HG03139 (cell line): ENCODE results near the gene HOMEZ.
A peak's percentile ranks its signal among the peaks of the same experiment; 100 is the strongest.
"Not testable (repeated sequence)": the region's sequence is repeated elsewhere in the genome, so short reads cannot be mapped to it uniquely, and the experiment has no call there.

Experiments
- ATAC-seq: cut with Tn5 transposase; IDR thresholded peaks from one replicate; pipeline ENCODE4 v1.9.1; 2021; ENCODE audit not compliant: unreplicated experiment

The HOMEZ gene

DNA sequence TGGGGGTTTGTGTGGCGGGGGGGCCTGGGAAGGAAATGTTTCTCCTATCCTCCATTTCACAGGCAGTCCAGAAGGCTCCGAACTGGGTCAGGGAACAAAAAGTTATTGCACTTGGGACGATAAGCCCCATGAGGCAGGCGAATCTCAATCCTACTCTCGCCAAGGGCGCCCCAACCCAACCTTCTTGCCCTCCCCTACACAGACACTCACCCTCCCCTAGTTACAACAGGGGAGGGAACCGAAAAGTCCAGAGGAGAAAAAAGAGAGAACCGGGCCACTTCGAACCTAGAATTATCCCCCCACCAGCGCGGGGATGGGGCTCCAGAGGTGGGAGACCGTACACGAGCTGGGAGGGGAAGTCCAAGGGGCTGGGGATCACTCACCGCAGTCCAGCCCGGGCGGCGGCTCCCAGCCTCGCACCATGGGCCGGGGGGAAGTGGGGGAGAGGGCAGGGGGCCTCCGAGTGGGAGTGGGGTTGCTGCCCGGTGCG is 357 bp downstream of the HOMEZ start:
- peak; percentile 1 for ATAC-seq

DNA sequence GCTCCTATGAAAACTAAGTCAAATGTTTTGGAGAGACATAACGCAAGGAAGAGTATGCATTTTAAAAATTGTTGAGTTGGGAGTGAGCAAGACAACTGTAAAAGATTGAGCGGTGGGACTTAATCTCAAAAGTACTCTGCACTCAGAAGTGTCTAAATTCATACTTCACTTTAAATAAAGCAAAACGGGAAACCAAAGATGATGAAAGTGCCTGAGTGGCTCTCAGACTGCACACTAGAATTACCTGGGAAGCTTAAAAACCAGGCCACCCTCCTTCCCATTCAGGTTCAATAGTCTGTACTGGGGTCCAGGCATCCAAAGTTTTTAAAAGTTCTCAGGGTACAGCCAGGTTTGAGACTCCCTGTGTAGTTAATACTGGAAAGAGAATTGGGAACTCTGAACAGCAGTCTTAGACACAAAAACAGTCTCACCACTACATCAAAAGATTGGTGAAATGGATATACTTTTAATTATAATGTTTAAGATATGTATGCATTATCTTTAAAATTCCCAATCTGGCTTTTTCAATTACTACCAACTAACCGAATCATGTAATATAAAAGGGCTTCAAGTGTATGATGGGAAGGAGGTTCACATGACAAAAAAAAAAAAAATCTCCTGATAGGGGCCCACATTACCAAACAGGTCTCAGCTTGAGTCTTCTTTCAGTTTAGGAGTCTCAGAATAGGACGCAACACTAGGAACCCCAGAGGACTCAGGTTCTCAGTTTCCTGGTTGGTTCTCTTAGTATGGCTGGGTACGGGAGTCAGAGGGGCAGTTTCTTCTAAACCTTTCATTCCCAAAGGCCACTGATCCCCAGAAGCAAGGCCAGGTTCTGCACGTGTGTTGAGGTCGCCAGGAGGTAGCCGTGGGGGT is 1.0 kb downstream of the HOMEZ start:
- ATAC-seq: no peak

DNA sequence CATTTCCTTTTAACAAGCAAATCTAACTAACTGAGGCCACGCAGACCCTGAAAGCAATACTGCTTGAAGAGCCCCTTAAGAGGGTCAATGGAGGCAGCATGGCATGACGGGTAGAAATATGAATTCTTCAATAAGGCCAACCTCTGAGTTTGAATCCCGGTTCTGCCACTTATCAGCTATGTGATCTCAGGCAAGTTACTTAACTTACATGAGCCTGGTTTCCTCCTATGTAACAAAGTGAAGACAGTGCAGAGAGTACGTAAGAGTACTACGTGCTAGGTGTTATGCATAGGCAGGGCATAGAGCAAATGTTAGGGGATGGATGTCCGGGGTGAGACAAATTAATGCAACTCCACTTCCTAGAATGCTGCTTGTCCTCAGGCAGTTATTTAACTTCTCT is 4.7 kb downstream of the HOMEZ start:
- ATAC-seq: no peak

DNA sequence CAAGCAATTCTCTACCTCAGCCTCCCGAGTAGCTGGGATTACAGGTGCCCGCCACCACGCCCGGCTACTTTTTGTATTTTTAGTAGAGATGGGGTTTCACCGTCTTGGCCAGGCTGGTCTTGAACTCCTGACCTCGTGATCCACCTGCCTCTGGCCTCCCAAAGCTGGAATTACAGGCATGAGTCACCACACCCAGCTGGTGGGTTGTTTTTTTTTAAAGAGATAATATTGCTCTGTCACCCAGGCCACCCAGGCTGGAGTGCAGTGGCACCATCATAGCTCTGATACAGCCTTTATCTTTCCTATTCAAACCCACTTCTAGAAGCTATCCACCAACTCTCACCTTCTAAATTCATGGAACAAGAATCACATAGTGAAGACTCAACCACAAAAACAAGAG is 8.0 kb downstream of the HOMEZ start:
- ATAC-seq: not testable (repeated sequence)

DNA sequence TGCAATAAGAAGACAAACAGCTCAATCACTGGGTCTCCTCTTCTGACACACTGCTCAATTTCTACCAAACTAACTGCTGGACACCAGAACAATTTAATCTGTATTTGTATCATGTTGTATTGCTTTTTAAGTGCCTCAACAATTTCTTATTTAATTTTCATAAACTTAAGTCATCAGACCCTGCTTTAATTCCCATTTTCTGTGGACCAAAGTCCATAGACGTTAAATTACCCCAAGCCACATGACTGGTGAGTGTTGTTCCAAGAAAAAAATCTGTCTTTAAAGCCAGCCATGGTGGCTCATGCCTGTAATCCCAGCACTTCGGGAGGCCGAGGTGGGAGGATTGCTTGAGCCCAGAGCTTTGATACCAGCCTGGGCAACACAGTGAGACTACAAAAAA is 8.7 kb downstream of the HOMEZ start:
- no peak for ATAC-seq

DNA sequence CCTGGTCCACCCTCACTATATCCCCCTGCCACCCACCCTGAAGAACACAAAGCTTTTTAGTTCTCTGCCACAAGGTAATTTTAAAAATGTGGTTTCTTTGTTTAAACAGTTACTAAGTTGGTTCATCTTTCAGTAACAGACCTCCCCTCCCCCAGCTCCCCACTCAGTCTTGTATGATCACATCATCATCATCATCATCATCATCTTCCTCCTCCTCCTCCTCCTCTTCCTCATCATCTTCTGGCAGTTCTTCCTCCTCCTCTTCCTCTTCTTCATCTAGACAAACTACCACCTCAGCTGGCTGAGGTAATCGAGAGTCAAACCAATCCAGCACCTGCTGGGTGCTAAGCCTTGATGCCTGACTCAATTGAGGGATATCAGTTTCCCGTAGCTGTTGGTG is 10.5 kb downstream of the HOMEZ start:
- ATAC-seq: no peak

DNA sequence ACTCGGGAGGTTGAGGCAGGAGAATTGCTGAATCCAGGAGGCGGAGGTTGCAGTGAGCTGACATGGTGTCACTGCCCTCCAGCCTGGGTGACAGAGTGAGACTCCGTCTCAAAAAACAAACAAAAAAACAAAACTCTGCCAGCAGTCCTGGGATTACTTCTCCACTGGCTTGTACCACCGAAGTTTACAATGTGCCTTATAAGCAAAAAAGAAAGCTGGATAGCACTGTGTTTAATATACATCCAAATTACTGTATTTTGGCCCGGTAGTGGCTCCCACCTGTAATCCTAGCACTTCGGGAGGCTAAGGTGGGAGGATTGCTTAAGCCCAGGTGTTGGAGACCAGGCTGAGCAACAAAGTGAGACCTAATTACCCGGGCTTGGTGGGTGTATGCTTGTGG is 16.7 kb downstream of the HOMEZ start:
- ATAC-seq: no peak

DNA sequence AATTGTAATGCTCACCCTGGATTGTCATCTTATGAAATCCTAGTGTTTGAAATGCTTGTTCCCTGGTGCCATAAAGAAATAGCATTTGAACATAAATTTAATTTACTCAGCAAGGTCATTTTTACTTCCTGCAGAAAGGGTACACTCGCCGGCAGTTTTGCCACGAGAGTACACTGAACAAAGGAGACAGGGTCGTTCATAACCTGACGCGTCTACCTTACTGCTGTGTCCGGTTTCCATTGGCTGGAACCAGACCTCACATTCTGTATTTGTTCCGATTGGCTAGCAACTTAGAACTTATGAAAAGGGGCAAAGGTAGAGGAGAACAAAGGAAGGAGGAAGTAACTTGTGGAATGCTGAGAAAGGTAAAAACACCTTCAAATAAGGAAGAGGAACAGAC is 25.1 kb downstream of the HOMEZ start:
- ATAC-seq: not testable (repeated sequence)

DNA sequence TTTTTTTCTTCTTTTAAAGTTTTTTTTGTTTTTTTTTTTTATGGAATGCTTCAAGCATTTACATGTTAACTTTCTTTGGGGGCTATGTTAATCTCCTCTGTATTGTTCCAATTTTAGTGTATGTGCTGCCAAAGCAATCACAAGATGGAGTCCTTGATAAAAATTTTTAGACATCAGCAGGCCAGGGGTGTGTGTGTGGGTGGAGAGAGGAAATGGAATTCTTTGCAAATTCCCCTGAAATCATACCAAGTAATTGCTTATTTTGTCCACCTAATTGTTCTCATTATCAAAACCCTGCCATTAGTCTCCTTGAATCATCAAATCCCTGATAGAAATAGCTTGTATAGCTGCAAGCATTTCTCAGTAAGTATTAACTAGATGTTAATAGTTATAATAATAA is 26.5 kb downstream of the HOMEZ start:
- ATAC-seq: no peak

DNA sequence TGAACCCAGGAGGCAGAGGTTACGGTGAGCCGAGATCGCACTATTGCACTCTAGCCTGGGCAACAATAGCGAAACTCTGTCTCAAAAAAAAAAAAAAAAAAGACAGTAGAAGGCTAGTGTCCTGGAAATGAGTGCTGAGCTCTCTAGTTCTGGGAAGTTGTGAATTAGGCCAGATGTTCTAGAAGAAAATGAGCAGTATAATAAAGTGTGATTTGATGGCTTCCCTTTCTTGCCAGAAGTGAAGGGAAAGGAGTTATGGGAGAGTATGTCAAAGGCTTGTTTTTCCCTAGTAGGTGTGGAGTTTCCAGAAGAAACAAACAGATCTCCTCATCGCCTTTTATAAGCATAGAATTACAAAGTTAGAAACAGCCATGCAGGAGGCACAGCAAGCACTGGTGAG is 27.7 kb downstream of the HOMEZ start:
- ATAC-seq: no peak

DNA sequence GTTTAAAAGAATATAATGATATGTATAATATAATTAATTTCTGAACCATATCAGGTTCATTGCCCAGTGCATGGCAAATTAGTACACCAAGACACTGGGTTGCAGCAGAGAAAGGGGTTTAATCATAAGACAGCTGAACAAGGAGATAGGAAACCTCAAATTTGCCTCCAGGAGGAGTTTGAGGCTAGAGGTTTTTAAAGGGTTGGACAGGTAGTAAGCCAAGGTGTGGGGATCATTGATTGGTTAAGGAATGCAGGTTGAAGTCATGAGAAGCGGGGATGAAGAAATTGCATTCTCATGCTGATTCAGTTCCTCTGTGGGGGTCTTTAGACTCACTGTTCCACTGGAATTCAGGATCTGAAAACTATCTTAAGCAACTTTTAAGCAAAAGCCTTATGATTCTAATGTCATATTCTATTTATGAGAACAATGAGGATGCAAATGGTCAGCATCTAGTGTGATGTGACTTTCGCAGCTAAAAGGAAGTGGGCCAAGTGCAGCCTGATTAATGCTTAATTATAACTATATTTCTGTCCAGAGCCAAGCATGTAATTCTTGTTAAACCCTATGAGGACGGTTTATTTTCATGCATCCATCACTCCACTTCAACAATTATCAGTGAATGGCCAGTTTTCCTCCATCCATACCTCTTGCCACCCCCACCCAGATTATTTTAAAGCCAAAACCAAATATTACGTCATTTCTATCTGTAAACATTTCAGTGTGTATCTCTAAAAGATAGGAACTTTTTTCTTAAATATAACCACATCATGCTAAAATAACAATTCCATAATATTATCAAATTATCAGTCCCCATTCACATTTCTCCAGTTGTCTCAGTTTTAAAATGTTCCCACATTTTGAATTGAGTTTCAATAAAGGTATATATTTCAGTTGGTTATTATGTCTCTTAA is 33.3 kb downstream of the HOMEZ start:
- no peak for ATAC-seq

DNA sequence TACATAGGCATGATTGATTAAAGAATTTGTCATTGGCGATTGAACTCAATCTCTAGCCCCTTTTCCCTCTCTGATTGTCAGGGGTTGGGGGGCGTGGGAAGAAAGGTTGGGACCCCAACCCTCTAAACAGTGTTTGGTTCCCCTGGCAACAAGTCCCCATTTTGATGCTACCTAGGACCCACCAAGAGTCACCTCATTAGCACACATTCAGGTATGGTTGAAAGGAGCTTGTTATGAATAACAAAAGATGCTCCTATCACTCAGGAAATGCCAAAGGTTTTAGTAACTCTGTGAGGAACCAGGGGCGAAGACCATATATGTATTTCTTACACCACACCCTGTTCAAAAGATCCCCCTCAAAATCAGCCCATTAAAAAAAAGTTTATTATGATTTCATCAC is 33.9 kb downstream of the HOMEZ start:
- no peak for ATAC-seq

DNA sequence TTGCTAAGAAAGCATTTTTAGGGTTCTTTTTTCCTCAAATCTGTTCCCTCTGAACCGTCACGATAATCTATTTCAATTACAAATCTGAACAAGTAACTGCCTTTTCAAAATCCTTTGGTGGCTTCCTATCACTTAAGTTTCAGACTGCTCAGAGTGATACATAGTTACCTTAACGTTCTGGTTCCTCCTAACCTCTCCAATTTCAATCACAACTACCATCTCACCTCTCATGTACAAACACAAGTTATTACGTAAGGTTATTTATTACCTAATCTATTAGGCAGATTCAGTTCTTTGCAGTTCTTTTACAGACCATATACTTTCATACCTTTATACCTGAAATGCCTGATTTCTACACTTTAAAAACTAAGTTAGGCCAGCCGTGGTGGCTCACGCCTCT is 36.1 kb downstream of the HOMEZ start:
- ATAC-seq: no peak

DNA sequence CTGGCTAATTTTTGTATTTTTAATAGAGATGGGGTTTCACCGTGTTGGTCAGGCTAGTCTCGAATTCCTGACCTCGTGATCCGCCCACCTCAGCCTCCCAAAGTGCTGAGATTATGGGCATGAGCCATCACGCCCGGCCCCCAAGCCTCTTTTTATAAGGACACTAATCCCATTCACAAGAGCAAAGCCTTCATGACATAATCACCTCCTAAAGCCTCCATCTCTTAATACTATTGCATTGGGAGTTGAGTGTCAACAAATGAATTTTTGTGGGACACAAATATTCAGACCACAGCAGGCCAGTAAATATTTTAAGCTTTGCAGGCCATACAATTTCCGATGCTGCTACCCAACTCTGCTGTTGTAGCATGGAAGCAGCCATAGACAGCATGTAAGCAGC is 37.3 kb downstream of the HOMEZ start:
- no peak for ATAC-seq

DNA sequence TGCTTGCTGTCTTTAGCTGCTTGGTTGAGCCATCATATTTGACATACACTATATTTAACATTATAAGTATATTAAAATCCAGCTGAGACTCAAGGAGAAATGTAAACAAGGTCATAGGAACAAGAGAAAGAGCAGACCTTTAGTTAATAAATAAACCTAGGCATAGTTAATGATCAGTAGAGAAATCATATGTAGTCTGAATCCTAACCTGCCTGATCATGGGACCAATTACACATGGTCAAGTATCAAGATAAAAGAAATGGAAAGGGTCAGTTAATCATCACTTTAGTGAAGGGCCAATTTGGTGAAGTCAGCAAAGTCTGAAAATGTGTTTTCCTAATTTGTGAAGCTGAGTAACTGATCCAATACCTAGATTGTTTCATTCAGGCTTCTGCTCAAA is 40.6 kb downstream of the HOMEZ start:
- ATAC-seq: no peak

DNA sequence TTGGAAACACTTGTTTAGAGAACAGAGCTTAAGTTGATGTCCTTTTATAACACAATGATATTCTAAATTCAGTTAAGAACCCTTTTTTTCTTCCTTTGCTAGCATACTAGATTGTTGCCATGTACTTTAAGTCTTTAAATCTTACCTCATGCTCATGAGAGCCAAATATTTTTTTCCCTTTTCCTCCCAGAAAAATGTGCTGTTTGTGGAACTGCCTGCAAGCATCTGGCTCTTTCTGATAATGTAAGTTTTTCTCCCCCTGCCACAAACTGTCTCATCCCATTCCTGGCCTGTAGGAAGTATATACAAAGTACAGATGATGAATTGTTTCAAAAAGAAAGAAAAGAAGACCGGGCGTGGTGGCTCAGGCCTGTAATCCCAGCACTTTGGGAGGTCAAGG is 42.9 kb downstream of the HOMEZ start:
- ATAC-seq: no peak

DNA sequence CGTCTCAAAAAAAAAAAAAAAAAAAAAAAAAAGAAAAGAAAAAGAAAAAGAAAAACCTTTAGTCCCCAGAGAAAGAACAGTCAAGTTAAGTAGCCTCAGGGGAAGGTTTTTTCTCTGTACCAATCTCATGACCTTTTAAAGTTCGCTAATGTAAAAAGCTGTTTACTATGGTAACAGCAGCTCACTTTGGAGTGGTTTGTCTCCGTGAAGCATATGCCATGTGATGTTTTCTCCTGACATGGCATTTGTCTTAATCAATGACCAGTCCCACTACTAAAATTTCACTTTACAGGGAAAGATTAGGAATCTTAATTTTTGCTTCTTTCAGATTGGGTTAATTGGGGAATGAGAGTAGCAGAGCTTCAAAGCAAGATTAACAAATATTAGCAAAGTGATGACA is 43.9 kb downstream of the HOMEZ start:
- no peak for ATAC-seq

DNA sequence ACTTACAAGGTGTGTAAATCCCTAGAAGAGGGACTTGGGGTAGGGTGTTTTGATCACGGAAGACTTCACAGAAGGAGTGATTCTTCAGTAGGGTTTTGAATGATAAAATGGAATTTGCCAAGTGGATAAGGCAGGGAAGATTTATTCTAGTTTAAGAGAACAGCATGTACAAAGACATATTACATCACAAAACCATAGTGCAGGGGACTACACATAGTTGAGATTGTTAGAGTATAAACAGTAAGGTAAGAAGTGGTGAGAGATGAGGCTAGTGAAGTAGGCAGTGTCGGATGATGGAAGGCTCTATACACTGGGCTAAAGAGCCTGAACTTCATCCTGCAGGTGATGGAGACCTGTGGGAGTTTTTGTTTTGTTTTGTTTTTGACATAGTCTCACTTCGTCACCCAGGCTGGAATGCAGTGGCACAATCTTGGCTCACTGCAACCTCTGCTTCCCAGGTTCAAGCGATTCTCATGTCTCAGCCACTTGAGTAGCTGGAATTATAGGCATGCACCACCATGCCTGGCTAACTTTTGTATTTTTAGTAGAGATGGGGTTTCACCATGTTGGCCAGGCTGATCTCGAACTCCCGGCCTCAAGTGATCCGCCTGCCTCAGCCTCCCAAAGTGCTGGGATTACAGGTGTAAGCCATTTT is 44.7 kb downstream of the HOMEZ start:
- ATAC-seq: not testable (repeated sequence)

DNA sequence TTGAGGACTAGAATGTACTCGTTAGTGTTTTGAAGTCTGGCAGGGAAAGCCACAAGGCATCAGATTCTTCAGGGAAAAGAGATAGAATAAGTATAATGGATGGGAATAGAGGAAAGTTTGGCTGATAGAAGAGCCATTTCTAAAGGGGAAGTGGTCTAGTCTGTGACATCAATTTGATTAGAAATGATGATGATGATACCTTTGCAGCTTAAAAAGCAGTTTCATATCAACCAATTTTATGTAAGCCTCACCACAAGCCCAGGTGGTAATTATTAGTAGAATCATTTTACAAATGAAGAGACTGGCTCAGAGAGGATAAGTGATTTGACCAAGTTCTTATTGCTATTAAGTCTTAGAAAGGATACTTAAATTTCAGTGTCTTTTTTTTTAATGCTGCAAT is 45.3 kb downstream of the HOMEZ start:
- ATAC-seq: no peak

DNA sequence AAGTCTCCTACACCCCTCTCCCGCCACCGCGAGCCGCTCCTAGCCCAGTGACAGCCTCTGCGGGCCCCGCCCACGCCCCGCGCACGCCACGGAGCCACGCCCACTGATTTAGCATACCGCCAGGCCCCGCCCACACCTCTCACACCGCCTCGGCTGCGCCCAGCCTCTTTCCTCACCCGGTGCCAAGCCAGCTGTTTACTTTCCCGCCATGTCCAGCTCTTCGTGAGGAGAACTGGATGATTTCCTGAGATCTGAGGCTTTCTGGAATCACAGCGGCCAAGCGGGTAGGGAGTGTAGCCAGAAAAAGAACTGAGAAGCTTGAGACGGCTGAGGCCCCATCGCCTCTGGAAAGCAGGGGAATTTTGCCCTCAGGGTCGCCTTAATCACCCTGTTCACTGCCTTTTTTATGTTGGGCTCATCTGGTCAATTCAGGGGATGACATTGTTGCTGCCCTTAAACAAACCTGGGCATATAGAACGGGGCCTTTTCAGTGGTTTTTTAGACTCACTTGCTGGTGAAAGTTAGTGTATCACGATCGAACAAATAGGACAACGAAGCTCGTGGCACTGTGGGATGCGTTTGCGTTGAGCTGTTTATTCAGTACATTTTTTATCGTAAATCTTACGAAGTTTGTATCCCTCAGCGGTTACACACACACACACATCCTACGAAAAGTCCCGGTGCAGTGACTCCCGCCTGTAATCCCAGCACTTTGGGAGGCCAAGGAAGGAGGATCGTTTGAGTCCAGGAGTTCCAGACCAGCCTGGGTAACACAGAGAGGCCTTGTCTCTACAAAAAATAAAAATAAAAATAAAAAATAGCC is 47.9 kb downstream of the HOMEZ start, which contains the start of gene RNF212B:
TSS of gene RNF212B (plus strand) at position 165 of the 823 bp plus-strand sequence. CDS start 2,410 bp downstream, outside the sequence.
- no peak for ATAC-seq
